ENCODE data around the gene MRPS23.

Gene MRPS23

DNA sequence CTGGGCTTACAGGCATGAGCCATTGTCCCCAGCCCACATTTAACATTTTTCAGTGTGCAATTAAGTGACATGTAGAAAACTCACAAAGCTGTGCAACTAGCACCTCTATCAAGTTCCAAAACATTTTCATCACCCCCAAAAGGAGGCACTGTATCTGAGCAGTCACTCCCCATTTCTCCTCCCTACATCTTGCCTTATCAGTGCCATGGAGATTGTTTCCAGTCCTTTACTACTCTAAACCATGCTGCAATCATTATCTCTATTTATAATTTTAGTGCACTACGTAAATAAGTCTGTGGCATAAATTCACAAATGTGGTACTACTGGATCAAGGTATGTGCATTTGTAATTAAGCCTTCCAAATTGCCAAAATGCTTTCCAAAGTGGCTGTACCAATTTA lies 7.6 kb downstream of the MRPS23 start:
- H3K36me3 ChIP-seq: peaks cover 35% of the 10 kb centered on the region
- no peaks in the 10 kb centered on the region for H3K4me1 ChIP-seq (ENCODE audit: control insufficient read depth in 1 of 2, insufficient read depth in 1 of 2, low read depth in 1 of 2, low read length in 1 of 2)
- no peak overlapping the region for H3K27ac ChIP-seq
- no peaks in the 10 kb centered on the region for H3K9me3 ChIP-seq
- H3K4me3 ChIP-seq (ENCODE audit: low read depth in 1 of 2, low read length in 1 of 2): no peak overlapping the region
- no peaks in the 10 kb centered on the region for H3K27me3 ChIP-seq
- TF ChIP-seq, protein P1, sequence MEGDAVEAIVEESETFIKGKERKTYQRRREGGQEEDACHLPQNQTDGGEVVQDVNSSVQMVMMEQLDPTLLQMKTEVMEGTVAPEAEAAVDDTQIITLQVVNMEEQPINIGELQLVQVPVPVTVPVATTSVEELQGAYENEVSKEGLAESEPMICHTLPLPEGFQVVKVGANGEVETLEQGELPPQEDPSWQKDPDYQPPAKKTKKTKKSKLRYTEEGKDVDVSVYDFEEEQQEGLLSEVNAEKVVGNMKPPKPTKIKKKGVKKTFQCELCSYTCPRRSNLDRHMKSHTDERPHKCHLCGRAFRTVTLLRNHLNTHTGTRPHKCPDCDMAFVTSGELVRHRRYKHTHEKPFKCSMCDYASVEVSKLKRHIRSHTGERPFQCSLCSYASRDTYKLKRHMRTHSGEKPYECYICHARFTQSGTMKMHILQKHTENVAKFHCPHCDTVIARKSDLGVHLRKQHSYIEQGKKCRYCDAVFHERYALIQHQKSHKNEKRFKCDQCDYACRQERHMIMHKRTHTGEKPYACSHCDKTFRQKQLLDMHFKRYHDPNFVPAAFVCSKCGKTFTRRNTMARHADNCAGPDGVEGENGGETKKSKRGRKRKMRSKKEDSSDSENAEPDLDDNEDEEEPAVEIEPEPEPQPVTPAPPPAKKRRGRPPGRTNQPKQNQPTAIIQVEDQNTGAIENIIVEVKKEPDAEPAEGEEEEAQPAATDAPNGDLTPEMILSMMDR (IDR thresholded peaks at IDR 0.05): no peak

DNA sequence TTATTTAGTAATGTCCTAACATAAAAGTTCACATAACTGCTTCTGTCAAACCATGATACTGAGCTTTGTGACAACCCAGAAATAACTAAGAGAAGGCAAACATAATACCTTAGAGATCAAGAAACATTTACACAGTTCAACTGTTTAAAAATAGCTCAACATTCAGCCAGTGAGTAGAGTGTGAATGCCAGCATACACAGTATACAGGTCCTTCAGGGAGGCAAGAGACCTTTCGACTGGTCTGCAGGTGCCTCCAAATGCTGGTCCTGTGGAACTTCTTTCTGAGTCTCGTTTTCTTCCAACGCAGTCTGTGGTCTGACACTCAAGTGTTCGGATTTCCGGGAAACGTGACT lies 10.3 kb downstream of the MRPS23 start:
- H3K4me3 ChIP-seq (ENCODE audit: low read depth in 1 of 2, low read length in 1 of 2): no peak overlapping the region
- peaks cover 27% of the 10 kb centered on the region for H3K36me3 ChIP-seq
- TF ChIP-seq, protein P1 (IDR thresholded peaks at IDR 0.05): no peak
- no peaks in the 10 kb centered on the region for H3K27me3 ChIP-seq
- H3K9me3 ChIP-seq: no peaks in the 10 kb centered on the region
- H3K4me1 ChIP-seq (ENCODE audit: control insufficient read depth in 1 of 2, insufficient read depth in 1 of 2, low read depth in 1 of 2, low read length in 1 of 2): no peaks in the 10 kb centered on the region
- no peak overlapping the region for H3K27ac ChIP-seq

DNA sequence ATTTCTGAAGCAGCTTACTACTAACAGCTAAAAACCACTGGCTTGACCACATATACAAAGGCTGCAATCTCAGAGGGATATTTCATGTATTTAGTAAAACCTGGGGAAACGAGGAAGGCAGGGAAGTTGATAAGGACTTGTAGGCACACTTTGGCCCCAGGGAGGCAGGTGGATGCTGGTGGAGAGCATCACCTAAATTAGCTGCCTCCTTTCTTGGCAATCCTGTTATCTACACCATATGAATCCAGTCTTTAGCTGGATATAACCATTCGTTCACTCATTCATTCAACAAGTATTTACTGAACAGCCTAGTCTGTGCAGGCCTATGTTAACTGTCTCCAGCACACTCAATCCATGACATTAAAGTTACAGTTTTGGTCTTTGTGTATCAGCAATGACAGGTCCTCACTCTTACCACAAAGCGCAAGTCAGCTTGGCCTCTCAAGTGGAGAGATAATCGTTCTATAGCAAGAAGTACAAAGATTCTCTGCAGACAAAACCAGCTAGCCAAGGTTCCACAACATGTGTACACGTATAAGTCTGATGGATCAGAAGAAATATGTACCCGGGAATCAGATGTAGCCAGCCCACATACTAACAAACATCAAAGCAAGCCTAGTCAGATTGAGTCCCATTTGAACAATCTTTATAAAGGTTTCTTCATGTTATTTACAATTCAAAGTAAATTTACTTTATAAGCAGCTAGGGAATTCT lies 10.8 kb downstream of the MRPS23 start:
- TF ChIP-seq, protein P1 (IDR thresholded peaks at IDR 0.05): no peak
- H3K27me3 ChIP-seq: no peaks in the 10 kb centered on the region
- no peak overlapping the region for H3K27ac ChIP-seq
- no peak overlapping the region for H3K4me3 ChIP-seq (ENCODE audit: low read depth in 1 of 2, low read length in 1 of 2)
- H3K36me3 ChIP-seq: peaks cover 27% of the 10 kb centered on the region
- H3K9me3 ChIP-seq: no peaks in the 10 kb centered on the region
- H3K4me1 ChIP-seq (ENCODE audit: control insufficient read depth in 1 of 2, insufficient read depth in 1 of 2, low read depth in 1 of 2, low read length in 1 of 2): no peaks in the 10 kb centered on the region

DNA sequence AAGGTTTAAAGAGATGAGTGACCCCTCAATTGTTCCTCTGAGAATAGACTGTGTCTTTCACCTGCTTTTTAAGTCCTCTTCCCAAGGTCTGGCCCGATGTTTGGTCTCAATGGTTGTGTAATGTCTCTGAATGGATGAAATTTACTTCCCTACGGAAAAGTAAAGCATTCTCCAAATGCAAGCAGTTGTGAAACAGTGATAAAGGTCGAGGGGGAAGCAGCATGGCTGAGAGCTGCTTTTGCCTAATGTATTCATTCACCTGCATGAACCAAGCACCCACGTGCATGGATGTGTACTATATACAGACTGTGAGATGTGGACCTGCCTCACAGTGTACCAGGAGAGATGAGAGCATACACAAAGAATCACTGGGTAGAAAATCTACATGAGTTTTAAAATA lies 11.4 kb downstream of the MRPS23 start:
- no peak overlapping the region for H3K4me3 ChIP-seq (ENCODE audit: low read depth in 1 of 2, low read length in 1 of 2)
- H3K27ac ChIP-seq: no peak overlapping the region
- peaks cover 27% of the 10 kb centered on the region for H3K36me3 ChIP-seq
- H3K27me3 ChIP-seq: no peaks in the 10 kb centered on the region
- TF ChIP-seq, protein P1 (IDR thresholded peaks at IDR 0.05): no peak
- no peaks in the 10 kb centered on the region for H3K9me3 ChIP-seq
- H3K4me1 ChIP-seq (ENCODE audit: control insufficient read depth in 1 of 2, insufficient read depth in 1 of 2, low read depth in 1 of 2, low read length in 1 of 2): peaks cover under 1 to 2% of the 10 kb centered on the region in 2 experiments

DNA sequence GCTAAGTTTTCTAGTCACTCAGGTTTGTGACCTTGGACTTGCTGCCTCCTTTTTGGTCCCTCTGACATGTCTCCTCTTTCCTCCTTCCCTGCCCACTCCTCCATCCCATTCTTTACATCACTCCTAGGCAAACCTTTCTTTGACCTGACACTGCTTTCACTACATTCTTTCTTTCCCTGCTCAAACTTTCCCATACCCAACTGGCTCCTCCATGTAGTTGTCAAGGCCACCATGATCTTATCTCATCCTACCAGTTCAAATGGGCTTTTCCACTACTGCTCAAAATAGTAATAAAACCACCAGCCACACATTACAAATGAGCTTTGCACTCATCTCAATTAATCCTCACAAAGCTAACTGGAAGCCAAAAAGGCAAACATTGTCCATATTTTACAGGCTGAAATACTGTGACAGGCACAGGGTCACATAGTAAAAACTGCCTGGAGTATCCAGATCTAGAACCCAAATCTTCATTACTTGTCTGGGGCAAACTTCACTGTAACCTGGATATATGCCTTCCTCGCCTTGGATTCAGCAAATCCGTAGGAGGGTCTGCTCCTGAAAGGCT lies 14.4 kb downstream of the MRPS23 start:
- Histone ChIP-seq H3K4me3 (ENCODE audit: low read depth in 1 of 2, low read length in 1 of 2) (no peak overlapping the region), H3K36me3 (peaks cover 21% of the 10 kb centered on the region), H3K4me1 (ENCODE audit: control insufficient read depth in 1 of 2, insufficient read depth in 1 of 2, low read depth in 1 of 2, low read length in 1 of 2) (peaks cover 13 to 14% of the 10 kb centered on the region in 2 experiments), H3K27ac (no peak overlapping the region), H3K9me3 (no peaks in the 10 kb centered on the region), H3K27me3 (no peaks in the 10 kb centered on the region)
- TF ChIP-seq, protein P1 (IDR thresholded peaks at IDR 0.05): no peak
